Nephron (organoid): Measurements from ENCODE around the gene AATF.
A peak's percentile ranks its signal among the peaks of the same experiment; 100 is the strongest.

Experiments
- H3K27ac Mint-ChIP-seq, 3 experiments: 2 replicates each; pipeline ENCODE4 v1.8.0; 2020; ENCODE audit warnings: mixed read lengths in 3 of 3, mild to moderate bottlenecking in 2 of 3, moderate library complexity in 1 of 3
- H3K27me3 Mint-ChIP-seq: 2 replicates; pipeline ENCODE4 v1.8.0; 2021; ENCODE audit warnings: low read depth, mild to moderate bottlenecking, moderate library complexity, mixed read lengths
- H3K36me3 Mint-ChIP-seq: 2 replicates; pipeline ENCODE4 v1.8.0; 2020; ENCODE audit warnings: low read depth, mixed read lengths
- H3K4me1 Mint-ChIP-seq: 2 replicates; pipeline ENCODE4 v1.8.0; 2020; ENCODE audit warnings: mixed read lengths
- H3K4me3 Mint-ChIP-seq, 3 experiments: 2 replicates each; pipeline ENCODE4 v1.8.0; 2020; ENCODE audit warnings: mild to moderate bottlenecking in 3 of 3, mixed read lengths in 3 of 3, moderate library complexity in 2 of 3
- H3K9me3 Mint-ChIP-seq: 2 replicates; pipeline ENCODE4 v1.8.0; 2020; ENCODE audit warnings: mixed read lengths
- CTCF ChIP-seq, 3 experiments: fragments of 200-600 bp; sonication (generic); IDR thresholded peaks; one replicate each; pipeline ENCODE4 v1.5.0; 2021; ENCODE audit warnings: antibody characterized with exemption in 3 of 3; ENCODE audit not compliant: unreplicated experiment in 3 of 3

The AATF gene

GRCh38 chr17:37097154-37097553 lies 148.4 kb downstream of the AATF start:
- H3K4me1 Mint-ChIP-seq = no peaks in the 10 kb centered on the region
- H3K4me3 Mint-ChIP-seq = no peak overlapping the region
- H3K36me3 Mint-ChIP-seq = peaks cover 50% of the 10 kb centered on the region
- H3K9me3 Mint-ChIP-seq = no peaks in the 10 kb centered on the region
- H3K27ac Mint-ChIP-seq = no peak overlapping the region
- H3K27me3 Mint-ChIP-seq = no peaks in the 10 kb centered on the region
- TF ChIP-seq CTCF (IDR thresholded peaks at IDR 0.05; ENCODE audit: unreplicated experiment in 3 of 3) = no peak

GRCh38 chr17:37098152-37098551 lies 149.4 kb downstream of the AATF start:
- no peak for TF ChIP-seq CTCF (IDR thresholded peaks at IDR 0.05; ENCODE audit: unreplicated experiment in 3 of 3)
- Mint-ChIP-seq H3K4me1 (no peaks in the 10 kb centered on the region), H3K27ac (peak overlapping the region in 1 of 3 experiments; percentile 31), H3K4me3 (no peak overlapping the region), H3K27me3 (no peaks in the 10 kb centered on the region), H3K36me3 (peaks cover 50% of the 10 kb centered on the region), H3K9me3 (no peaks in the 10 kb centered on the region)

- no peak for TF ChIP-seq CTCF (IDR thresholded peaks at IDR 0.05; ENCODE audit: unreplicated experiment in 3 of 3)
- Mint-ChIP-seq H3K27ac (no peak overlapping the region), H3K36me3 (peaks cover 50% of the 10 kb centered on the region), H3K4me3 (no peak overlapping the region), H3K9me3 (no peaks in the 10 kb centered on the region), H3K27me3 (no peaks in the 10 kb centered on the region), H3K4me1 (no peaks in the 10 kb centered on the region)
These were observed 150.3 kb downstream of the AATF start for GRCh38 chr17:37098910-37099664.

- no peak overlapping the region for H3K4me3 Mint-ChIP-seq
- H3K9me3 Mint-ChIP-seq = no peaks in the 10 kb centered on the region
- H3K36me3 Mint-ChIP-seq = peaks cover 45% of the 10 kb centered on the region
- TF ChIP-seq CTCF (IDR thresholded peaks at IDR 0.05; ENCODE audit: unreplicated experiment in 3 of 3) = no peak
- H3K27ac Mint-ChIP-seq = no peak overlapping the region
- H3K27me3 Mint-ChIP-seq = no peaks in the 10 kb centered on the region
- no peaks in the 10 kb centered on the region for H3K4me1 Mint-ChIP-seq
These were observed 151.5 kb downstream of the AATF start for GRCh38 chr17:37100231-37100630.

- Mint-ChIP-seq H3K36me3 (peaks cover 42% of the 10 kb centered on the region), H3K27ac (no peak overlapping the region), H3K4me3 (no peak overlapping the region), H3K4me1 (no peaks in the 10 kb centered on the region), H3K27me3 (no peaks in the 10 kb centered on the region), H3K9me3 (no peaks in the 10 kb centered on the region)
- no peak for TF ChIP-seq CTCF (IDR thresholded peaks at IDR 0.05; ENCODE audit: unreplicated experiment in 3 of 3)
These were observed 152.6 kb downstream of the AATF start for GRCh38 chr17:37101306-37101705.

- Mint-ChIP-seq H3K27me3 (no peaks in the 10 kb centered on the region), H3K4me3 (no peak overlapping the region), H3K9me3 (no peaks in the 10 kb centered on the region), H3K4me1 (peaks cover 13% of the 10 kb centered on the region), H3K36me3 (peaks cover 24% of the 10 kb centered on the region), H3K27ac (no peak overlapping the region)
- no peak for TF ChIP-seq CTCF (IDR thresholded peaks at IDR 0.05; ENCODE audit: unreplicated experiment in 3 of 3)
These were observed 154.5 kb downstream of the AATF start for GRCh38 chr17:37103231-37103630.
